Measurements from ENCODE around the gene MYOF. TPM values are rescaled to one million over a fixed set of nuclear protein-coding genes. Genes with fewer than 3 reads are reported as not detected.

MYOF gene
- total and polyA plus RNA-seq, 10 of the 15 experiments (the other 5 are each of a cell fraction or from before 2014, with no cell fraction given), result 0.02 to 0.59 (median 0.17) TPM

DNA sequence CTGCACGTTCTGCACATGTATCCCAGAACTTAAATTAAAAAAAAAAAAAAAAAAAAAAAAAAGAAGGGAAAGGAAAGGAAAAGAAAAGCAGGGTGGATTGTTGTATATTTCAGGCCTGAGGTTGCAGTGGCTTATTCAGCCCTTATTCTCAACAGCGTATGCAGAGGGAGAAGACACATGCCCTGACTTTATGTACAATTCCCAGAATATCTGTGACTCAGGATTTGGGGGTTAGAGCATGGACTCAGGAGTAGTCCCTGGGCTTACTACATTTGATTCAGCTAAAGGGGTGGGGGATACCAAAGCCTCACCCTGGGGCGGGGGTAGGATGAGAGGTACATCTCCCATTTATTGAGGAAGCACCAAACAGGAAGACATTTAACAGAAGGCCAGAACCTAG lies 137.4 kb downstream of the MYOF start (continued):
- TF ChIP-seq, protein P1, sequence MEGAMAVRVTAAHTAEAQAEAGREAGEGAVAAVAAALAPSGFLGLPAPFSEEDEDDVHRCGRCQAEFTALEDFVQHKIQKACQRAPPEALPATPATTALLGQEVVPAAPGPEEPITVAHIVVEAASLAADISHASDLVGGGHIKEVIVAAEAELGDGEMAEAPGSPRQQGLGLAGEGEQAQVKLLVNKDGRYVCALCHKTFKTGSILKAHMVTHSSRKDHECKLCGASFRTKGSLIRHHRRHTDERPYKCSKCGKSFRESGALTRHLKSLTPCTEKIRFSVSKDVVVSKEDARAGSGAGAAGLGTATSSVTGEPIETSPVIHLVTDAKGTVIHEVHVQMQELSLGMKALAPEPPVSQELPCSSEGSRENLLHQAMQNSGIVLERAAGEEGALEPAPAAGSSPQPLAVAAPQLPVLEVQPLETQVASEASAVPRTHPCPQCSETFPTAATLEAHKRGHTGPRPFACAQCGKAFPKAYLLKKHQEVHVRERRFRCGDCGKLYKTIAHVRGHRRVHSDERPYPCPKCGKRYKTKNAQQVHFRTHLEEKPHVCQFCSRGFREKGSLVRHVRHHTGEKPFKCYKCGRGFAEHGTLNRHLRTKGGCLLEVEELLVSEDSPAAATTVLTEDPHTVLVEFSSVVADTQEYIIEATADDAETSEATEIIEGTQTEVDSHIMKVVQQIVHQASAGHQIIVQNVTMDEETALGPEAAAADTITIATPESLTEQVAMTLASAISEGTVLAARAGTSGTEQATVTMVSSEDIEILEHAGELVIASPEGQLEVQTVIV (IDR thresholded peaks at IDR 0.05; ENCODE audit: borderline replicate concordance, partially characterized antibody), result no peak
- TF ChIP-seq SREBF1 (IDR thresholded peaks at IDR 0.05; ENCODE audit: low read length), result no peak
- TF ChIP-seq ESRRA (IDR thresholded peaks at IDR 0.05; ENCODE audit: low read length), result no peak

DNA sequence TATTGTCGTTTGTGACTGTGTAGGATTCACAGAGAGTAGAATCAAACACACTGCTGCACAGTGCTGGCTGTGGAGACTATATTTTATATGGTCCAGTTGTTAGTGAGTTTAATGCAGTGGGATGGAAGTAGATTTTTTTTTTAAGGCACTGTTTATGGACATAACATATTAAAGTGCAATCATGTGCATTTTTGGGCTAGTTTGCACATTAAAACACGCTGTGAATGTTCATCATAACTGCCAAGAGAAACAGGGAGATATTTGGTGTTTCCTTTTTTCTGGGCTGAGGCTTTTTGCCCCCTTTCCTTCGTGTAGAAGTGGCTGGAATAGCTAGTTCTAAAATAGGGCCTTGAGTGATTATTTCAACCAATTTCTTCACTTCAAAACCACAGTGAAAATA lies 139.2 kb downstream of the MYOF start:
- H3K4me3 ChIP-seq, result no peak overlapping the region
- TF ChIP-seq TCF3 (IDR thresholded peaks at IDR 0.05; ENCODE audit: borderline replicate concordance, insufficient read depth, low read depth, low read length) (no peak), PAX5 (IDR thresholded peaks at IDR 0.05; ENCODE audit: borderline replicate concordance, low read depth, low read length) (no peak), RAD51 (IDR thresholded peaks at IDR 0.05) (no peak), RBBP5 (conservative IDR thresholded peaks at IDR 0.05) (no peak), BMI1 (IDR thresholded peaks at IDR 0.05; ENCODE audit: borderline replicate concordance) (no peak), SPI1 (IDR thresholded peaks at IDR 0.05; ENCODE audit: borderline replicate concordance, insufficient read depth, low read depth, low read length) (no peak), NRF1 (conservative IDR thresholded peaks at IDR 0.05; ENCODE audit: low read depth, low read length) (no peak), PML (IDR thresholded peaks at IDR 0.05; ENCODE audit: low read length) (no peak), CBFB (IDR thresholded peaks at IDR 0.05; ENCODE audit: low read depth) (no peak), JUND (IDR thresholded peaks at IDR 0.05; ENCODE audit: low read depth, low read length) (no peak), EED (IDR thresholded peaks at IDR 0.05; ENCODE audit: low read depth) (no peak)
- TF ChIP-seq, protein P2, sequence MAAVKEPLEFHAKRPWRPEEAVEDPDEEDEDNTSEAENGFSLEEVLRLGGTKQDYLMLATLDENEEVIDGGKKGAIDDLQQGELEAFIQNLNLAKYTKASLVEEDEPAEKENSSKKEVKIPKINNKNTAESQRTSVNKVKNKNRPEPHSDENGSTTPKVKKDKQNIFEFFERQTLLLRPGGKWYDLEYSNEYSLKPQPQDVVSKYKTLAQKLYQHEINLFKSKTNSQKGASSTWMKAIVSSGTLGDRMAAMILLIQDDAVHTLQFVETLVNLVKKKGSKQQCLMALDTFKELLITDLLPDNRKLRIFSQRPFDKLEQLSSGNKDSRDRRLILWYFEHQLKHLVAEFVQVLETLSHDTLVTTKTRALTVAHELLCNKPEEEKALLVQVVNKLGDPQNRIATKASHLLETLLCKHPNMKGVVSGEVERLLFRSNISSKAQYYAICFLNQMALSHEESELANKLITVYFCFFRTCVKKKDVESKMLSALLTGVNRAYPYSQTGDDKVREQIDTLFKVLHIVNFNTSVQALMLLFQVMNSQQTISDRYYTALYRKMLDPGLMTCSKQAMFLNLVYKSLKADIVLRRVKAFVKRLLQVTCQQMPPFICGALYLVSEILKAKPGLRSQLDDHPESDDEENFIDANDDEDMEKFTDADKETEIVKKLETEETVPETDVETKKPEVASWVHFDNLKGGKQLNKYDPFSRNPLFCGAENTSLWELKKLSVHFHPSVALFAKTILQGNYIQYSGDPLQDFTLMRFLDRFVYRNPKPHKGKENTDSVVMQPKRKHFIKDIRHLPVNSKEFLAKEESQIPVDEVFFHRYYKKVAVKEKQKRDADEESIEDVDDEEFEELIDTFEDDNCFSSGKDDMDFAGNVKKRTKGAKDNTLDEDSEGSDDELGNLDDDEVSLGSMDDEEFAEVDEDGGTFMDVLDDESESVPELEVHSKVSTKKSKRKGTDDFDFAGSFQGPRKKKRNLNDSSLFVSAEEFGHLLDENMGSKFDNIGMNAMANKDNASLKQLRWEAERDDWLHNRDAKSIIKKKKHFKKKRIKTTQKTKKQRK (IDR thresholded peaks at IDR 0.05; ENCODE audit: low read depth, low read length), result no peak
- TF ChIP-seq, protein P3, sequence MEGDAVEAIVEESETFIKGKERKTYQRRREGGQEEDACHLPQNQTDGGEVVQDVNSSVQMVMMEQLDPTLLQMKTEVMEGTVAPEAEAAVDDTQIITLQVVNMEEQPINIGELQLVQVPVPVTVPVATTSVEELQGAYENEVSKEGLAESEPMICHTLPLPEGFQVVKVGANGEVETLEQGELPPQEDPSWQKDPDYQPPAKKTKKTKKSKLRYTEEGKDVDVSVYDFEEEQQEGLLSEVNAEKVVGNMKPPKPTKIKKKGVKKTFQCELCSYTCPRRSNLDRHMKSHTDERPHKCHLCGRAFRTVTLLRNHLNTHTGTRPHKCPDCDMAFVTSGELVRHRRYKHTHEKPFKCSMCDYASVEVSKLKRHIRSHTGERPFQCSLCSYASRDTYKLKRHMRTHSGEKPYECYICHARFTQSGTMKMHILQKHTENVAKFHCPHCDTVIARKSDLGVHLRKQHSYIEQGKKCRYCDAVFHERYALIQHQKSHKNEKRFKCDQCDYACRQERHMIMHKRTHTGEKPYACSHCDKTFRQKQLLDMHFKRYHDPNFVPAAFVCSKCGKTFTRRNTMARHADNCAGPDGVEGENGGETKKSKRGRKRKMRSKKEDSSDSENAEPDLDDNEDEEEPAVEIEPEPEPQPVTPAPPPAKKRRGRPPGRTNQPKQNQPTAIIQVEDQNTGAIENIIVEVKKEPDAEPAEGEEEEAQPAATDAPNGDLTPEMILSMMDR (IDR thresholded peaks at IDR 0.05 in 2 of 3, conservative IDR thresholded peaks at IDR 0.05 in 1 of 3; ENCODE audit: control insufficient read depth in 2 of 3, extremely low read depth in 1 of 3, insufficient read depth in 1 of 3, low read depth in 3 of 3, low read length in 3 of 3), result no peak

More for the DNA sequence above, 139.2 kb downstream of the MYOF start:
- Histone ChIP-seq H3K9ac (ENCODE audit: control insufficient read depth, insufficient read depth, low read length) (no peak overlapping the region), H3K9me3 (replicated peaks; ENCODE audit: control insufficient read depth, insufficient read depth, low read length) (no peaks in the 10 kb centered on the region), H4K20me1 (ENCODE audit: control insufficient read depth, insufficient read depth) (no peaks in the 10 kb centered on the region), H3K27ac (ENCODE audit: control insufficient read depth, insufficient read depth) (no peak overlapping the region), H3K79me2 (ENCODE audit: control insufficient read depth, insufficient read depth, low read length) (no peaks in the 10 kb centered on the region), H3K4me1 (ENCODE audit: control insufficient read depth, insufficient read depth, low read length) (peaks cover 4% of the 10 kb centered on the region; the same call in 1 of the 2 replicates), H2AFZ (ENCODE audit: control insufficient read depth, low read depth, low read length) (no peak overlapping the region), H3K4me2 (ENCODE audit: control insufficient read depth, insufficient read depth) (no peak overlapping the region), H3K36me3 (ENCODE audit: control insufficient read depth in 2 of 2, insufficient read depth in 2 of 2, low read length in 1 of 2) (no peaks in the 10 kb centered on the region), H3K27me3 (replicated peaks in 1 of 2; ENCODE audit: control insufficient read depth in 2 of 2, insufficient read depth in 2 of 2, low read length in 1 of 2) (no peaks in the 10 kb centered on the region; a peak in 1 of 4 replicates)
- DNase-seq (ENCODE audit: low read depth, low spot score) (no peak), FAIRE-seq (no peak), ATAC-seq (no peak)
- SMC1A ChIA-PET (ENCODE audit: uncharacterized antibody, unreplicated experiment), result no interaction called here
- POLR2A ChIA-PET, result no interaction called here
- CTCF ChIA-PET, result no interaction called here
- 12% methylated on average over 3 of the region's 3 CpGs for WGBS (ENCODE audit: insufficient coverage, insufficient replicate concordance, low lambda C conversion rate, missing lambda C conversion rate)
- BruUV-seq (replicated peaks), result no TSS peak
- RAD21 ChIA-PET (ENCODE audit: unreplicated experiment), result no interaction called here
- intact Hi-C loops (cut with micrococcal nuclease; ENCODE audit: unreplicated experiment), result no loop called here
- in situ Hi-C loops (cut with MboI), result no loop called here

Measured in GM12878 (cell line).